Stomach (tissue), 9 donors: Measurements from ENCODE around the gene METTL3. TPM values are rescaled to one million over a fixed set of nuclear protein-coding genes. Genes with fewer than 3 reads are reported as not detected.
A peak's percentile ranks its signal among the peaks of the same experiment; 100 is the strongest.

Source experiments
- DNase-seq, 2 donors: peaks; one replicate each; pipeline versions ENCODE4 v3.0.0 to v3.0.0-alpha.2; 2013 to 2019
- H3K27ac ChIP-seq, 5 donors: fragments of 200-600 bp in 4 of 5; sonication (generic) in 4 of 5; one replicate each; pipeline ENCODE4 v1.5.1; 2013 to 2019; ENCODE audit warnings: mild to moderate bottlenecking in 1 of 5, moderate library complexity in 1 of 5
- H3K27me3 ChIP-seq, 3 donors: fragments of 200-600 bp; sonication (generic); one replicate each; pipeline ENCODE4 v1.5.1; 2017 to 2019; ENCODE audit warnings: mixed run types in 1 of 3
- H3K36me3 ChIP-seq, 4 donors: fragments of 200-600 bp; sonication (generic); 1 replicate in 3 of 4; 2 replicates in 1 of 4; pipeline ENCODE4 v1.5.1; 2016 to 2019
- H3K4me1 ChIP-seq, 4 donors: fragments of 200-600 bp; sonication (generic); one replicate each; pipeline ENCODE4 v1.5.1; 2016 to 2019
- H3K4me3 ChIP-seq, 4 donors: fragments of 200-600 bp; sonication (generic) in 3 of 4; one replicate each; pipeline ENCODE4 v1.5.1; 2016 to 2019; ENCODE audit warnings: mild to moderate bottlenecking in 1 of 4
- H3K9me3 ChIP-seq, 4 donors: fragments of 200-600 bp; sonication (generic); one replicate each; pipeline ENCODE4 v1.5.1; 2016 to 2019
- EP300 ChIP-seq: sonication (generic); formaldehyde crosslinking; IDR thresholded peaks from one replicate; pipeline ENCODE4 v1.6.1; 2017; ENCODE audit warnings: antibody characterized with exemption
- POLR2A ChIP-seq, 4 donors: fragments of 450-650 bp; IDR thresholded peaks; one replicate each; pipeline ENCODE4 v1.6.1; 2016; ENCODE audit warnings: antibody characterized with exemption in 4 of 4, control low read depth in 2 of 4, mild to moderate bottlenecking in 1 of 4, moderate library complexity in 1 of 4
- POLR2AphosphoS5 ChIP-seq, 3 donors: sonication (generic); formaldehyde crosslinking; IDR thresholded peaks; one replicate each; pipeline ENCODE4 v1.6.1; 2016; ENCODE audit warnings: antibody characterized with exemption in 3 of 3
- WGBS, 5 donors: extraction: QIAGEN DNeasy Blood & Tissue Kit in 3 of 5; methylation state at CpG; one replicate each; pipeline versions ENCODE4 v1.1.5 to v1.1.7; 2013 to 2018; 5-methylcytosine and 5-hydroxymethylcytosine counted together
- intact Hi-C: fragments of 100-400 bp; cut with DNase I; formaldehyde crosslinking; loops from one replicate; pipeline ENCODE4 v1.15.1; 2023; ENCODE audit warnings: low total_unique reads
- polyA plus RNA-seq, 3 donors: library from polyadenylated mRNA; stranded (reverse); fragments of 200-250 nt; gene quantifications; one replicate each; pipeline ENCODE4 v1.2.3, GENCODE V29; 2013
- total RNA-seq, 5 donors: library from RNA; depleted of rRNA; stranded (reverse); fragments of >200 nt; gene quantifications; one replicate each; pipeline versions ENCODE4 v1.1.0 to v1.2.3, GENCODE V29; 2014 to 2016
- TF ChIP-seq, protein P1 (sequence below), 7 experiments: fragments of 450-650 bp in 4 of 7; fragments of 200-600 bp in 3 of 7; sonication (generic) in 3 of 7; IDR thresholded peaks; one replicate each; pipeline ENCODE4 v1.5.1; 2016 to 2019; ENCODE audit warnings: antibody characterized with exemption in 7 of 7, control low read depth in 2 of 7, mild to moderate bottlenecking in 1 of 7
- donor health status: healthy with polysubstance abuse.
- donor health status: Bipolar disorder and iron deficiency.
- donor health status: healthy.

The METTL3 gene
- total and polyA plus RNA-seq, 8 donors = 8.6 to 84.3 (median 41.2) TPM

DNA sequence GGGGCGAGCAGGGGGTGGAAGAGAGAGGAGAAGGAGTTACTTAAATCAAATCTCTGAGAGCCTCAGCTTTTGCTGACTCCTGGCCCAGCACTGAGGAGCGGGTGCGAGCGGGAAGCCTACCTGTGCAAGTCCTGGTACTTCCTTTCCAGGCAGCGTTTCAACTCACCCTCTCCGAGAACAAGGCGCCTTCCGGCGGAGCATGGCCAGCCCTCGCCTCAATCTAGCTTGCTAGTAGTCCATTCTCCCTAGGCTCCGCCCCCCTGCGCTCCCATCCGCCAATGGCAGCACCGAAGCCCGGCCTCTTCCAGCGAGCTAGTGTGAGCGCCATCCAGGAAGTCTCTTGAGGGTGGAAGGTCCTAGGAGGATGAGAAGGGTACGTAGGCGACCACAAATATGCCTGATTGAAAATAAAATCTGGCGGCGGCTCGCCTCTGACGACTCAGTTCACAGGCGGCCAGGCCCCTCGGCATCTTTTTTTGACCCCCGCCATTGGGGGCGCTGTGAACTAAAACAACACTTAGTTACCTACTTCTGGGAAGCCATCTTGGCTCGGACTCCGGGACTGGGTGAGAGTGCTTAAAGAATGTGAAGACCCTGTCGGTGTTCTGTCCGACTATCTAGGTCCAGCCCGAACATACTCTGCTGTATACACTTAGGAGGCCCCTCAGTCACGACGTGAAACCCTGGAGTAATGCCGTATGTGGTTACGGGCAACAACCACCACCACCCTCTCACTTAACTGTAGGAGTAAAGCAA, 55.0 kb downstream of the METTL3 start, which contains the start of gene CHD8:
Gene CHD8, minus strand, starts transcription at position 212 of the 756 bp plus-strand sequence. CDS start 24,480 bp downstream, outside the sequence.
- Histone ChIP-seq H3K27ac (peak within 1 kb of the TSS; percentile 93 to 97 (median 95)), H3K4me3 (peak within 1 kb of the TSS; percentile 77 to 89 (median 81)), H3K4me1 (peaks cover 19 to 46% (median 36%) of the 10 kb centered on the region in 4 donors), H3K27me3 (no peaks in the 10 kb centered on the region), H3K36me3 (peaks cover 4 to 30% (median 27%) of the 10 kb centered on the region in 4 donors), H3K9me3 (no peaks in the 10 kb centered on the region)
- peak; percentile 74 to 96 (median 92) for TF ChIP-seq POLR2AphosphoS5 (IDR thresholded peaks at IDR 0.05)
- TF ChIP-seq, protein P1, sequence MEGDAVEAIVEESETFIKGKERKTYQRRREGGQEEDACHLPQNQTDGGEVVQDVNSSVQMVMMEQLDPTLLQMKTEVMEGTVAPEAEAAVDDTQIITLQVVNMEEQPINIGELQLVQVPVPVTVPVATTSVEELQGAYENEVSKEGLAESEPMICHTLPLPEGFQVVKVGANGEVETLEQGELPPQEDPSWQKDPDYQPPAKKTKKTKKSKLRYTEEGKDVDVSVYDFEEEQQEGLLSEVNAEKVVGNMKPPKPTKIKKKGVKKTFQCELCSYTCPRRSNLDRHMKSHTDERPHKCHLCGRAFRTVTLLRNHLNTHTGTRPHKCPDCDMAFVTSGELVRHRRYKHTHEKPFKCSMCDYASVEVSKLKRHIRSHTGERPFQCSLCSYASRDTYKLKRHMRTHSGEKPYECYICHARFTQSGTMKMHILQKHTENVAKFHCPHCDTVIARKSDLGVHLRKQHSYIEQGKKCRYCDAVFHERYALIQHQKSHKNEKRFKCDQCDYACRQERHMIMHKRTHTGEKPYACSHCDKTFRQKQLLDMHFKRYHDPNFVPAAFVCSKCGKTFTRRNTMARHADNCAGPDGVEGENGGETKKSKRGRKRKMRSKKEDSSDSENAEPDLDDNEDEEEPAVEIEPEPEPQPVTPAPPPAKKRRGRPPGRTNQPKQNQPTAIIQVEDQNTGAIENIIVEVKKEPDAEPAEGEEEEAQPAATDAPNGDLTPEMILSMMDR (IDR thresholded peaks at IDR 0.05) = peak in 5 of 7 experiments; percentile 33 to 62 (median 51)
- TF ChIP-seq POLR2A (IDR thresholded peaks at IDR 0.05) = peak in 1 of 4 donors; percentile 61
- no peak for TF ChIP-seq EP300
- 0 to 1% (median 0%) methylated on average over 36 of the region's 36 CpGs for WGBS, 5 donors
- intact Hi-C loops = no loop called here
- DNase-seq = peak; percentile 100

DNA sequence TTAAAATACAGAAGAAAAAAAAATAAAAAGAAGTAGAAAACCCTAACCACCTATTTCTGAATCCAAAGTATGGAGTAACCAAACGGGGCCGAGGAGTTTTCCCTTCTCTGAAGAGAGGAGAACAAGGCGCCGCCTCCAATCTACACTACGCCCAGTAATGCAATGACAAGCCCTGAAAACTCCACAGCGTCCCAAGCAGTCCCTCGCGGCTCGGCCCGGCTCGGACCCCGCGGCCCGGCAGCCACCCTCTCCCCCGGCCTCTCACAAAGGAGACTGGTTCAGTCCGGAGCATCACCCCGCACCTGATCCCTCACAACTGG, 55.6 kb downstream of the METTL3 start:
- intact Hi-C loops = no loop called here
- H3K4me3 ChIP-seq = peak overlapping the region; percentile 77 to 89 (median 81)

DNA sequence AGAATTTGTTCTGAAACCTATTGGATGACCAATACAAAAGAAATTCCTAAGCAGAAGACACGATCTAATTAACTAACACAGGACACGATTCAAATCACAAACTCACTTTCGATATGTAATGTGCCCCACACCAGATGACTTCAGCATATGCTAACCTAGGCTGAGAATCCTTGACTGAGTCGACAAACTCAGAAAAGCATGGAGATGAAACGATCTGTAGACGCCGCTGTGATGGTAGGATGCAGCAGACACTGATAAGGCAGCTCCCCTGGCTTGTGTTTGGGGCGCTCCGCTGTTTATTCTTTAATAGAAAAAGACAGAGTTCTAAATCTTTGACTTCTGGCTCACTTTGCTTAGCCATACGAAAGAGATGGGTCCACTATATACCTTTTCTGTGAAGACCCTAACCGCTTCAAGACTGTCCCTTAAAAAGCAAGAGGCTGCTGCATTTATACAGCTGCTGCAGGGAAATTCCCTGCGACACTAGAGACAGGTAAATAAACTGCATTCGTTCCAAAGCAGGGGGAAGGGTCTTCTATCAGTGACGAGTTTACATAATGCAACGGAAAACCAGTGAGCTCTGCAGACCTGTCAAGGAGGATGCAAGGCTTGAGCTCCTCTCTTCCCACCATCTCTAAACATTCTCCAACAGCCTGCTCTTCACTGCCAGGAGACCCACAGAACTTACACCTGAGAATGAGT, 56.1 kb downstream of the METTL3 start:
- peak in 1 of 2 donors; percentile 32 for DNase-seq
- intact Hi-C loops = no loop called here
- WGBS, 5 donors = 13 to 25% (median 16%) methylated on average over 15 of the region's 15 CpGs
- Histone ChIP-seq H3K4me3 (peak overlapping the region; percentile 77 to 89 (median 81)), H3K27ac (peak overlapping the region; percentile 93 to 97 (median 95)), H3K4me1 (peaks cover 20 to 54% (median 42%) of the 10 kb centered on the region in 4 donors), H3K27me3 (no peaks in the 10 kb centered on the region), H3K36me3 (peaks cover 0 to 20% (median 16%) of the 10 kb centered on the region in 4 donors), H3K9me3 (no peaks in the 10 kb centered on the region)
- TF ChIP-seq, protein P1 (IDR thresholded peaks at IDR 0.05) = no peak
- TF ChIP-seq POLR2A (IDR thresholded peaks at IDR 0.05) (no peak), EP300 (no peak), POLR2AphosphoS5 (IDR thresholded peaks at IDR 0.05) (no peak)

More for the DNA sequence above, 55.6 kb downstream of the METTL3 start:
- DNase-seq = no peak
- Histone ChIP-seq H3K27me3 (no peaks in the 10 kb centered on the region), H3K4me1 (peaks cover 19 to 50% (median 38%) of the 10 kb centered on the region in 4 donors), H3K9me3 (no peaks in the 10 kb centered on the region), H3K36me3 (peaks cover 0 to 25% (median 22%) of the 10 kb centered on the region in 4 donors), H3K27ac (peak overlapping the region; percentile 93 to 97 (median 95))
- TF ChIP-seq EP300 (no peak), POLR2A (IDR thresholded peaks at IDR 0.05) (no peak), POLR2AphosphoS5 (IDR thresholded peaks at IDR 0.05) (no peak)
- TF ChIP-seq, protein P1 (IDR thresholded peaks at IDR 0.05) = no peak
- WGBS, 5 donors = 0 to 1% (median 0%) methylated on average over 12 to 17 of the region's 17 CpGs

DNA sequence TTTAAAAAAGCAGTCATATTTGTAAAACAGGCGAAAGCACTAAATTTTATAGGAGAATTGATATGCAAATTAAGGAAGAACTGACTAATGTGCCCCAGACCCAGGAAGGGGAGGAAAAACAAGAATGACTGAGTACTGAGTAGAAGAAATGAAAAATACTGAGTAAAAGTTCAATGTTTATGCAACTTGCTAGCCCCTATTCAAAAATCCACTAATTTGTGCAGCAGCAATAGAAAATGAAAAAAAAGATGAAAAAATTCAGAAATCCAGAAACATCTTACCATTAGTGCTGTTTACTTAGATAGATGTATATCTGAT, 61.3 kb downstream of the METTL3 start:
- H3K9me3 ChIP-seq = no peaks in the 10 kb centered on the region
- intact Hi-C loops = no loop called here
- DNase-seq = no peak

More for the DNA sequence above, 61.3 kb downstream of the METTL3 start:
- TF ChIP-seq EP300 = no peak
- no peak for TF ChIP-seq POLR2A (IDR thresholded peaks at IDR 0.05)
- no peak for TF ChIP-seq POLR2AphosphoS5 (IDR thresholded peaks at IDR 0.05)
- TF ChIP-seq, protein P1 (IDR thresholded peaks at IDR 0.05) = no peak
- Histone ChIP-seq H3K4me1 (peaks cover 33 to 74% (median 60%) of the 10 kb centered on the region in 4 donors), H3K36me3 (peaks cover 0 to 8% (median 8%) of the 10 kb centered on the region in 4 donors), H3K27me3 (no peaks in the 10 kb centered on the region), H3K27ac (no peak overlapping the region), H3K4me3 (no peak overlapping the region)
- 73 to 90% (median 85%) methylated on average over 1 of the region's 1 CpG for WGBS, 5 donors
